22Rv1 (cell line): Measurements from ENCODE around the gene STX10.
A peak's percentile ranks its signal among the peaks of the same experiment; 100 is the strongest.
"Not testable (repeated sequence)": the region's sequence is repeated elsewhere in the genome, so short reads cannot be mapped to it uniquely, and the experiment has no call there.

Experiments
- H3K27ac ChIP-seq: fragments of 450-650 bp; 2 replicates; pipeline ENCODE4 v1.5.1; 2017
- ZFX ChIP-seq: fragments of 450-650 bp; IDR thresholded peaks from 2 replicates; pipeline ENCODE4 v1.6.1; 2017; ENCODE audit warnings: antibody characterized with exemption, borderline replicate concordance
- TF ChIP-seq, protein P1 (sequence below): fragments of 450-650 bp; IDR thresholded peaks from 2 replicates; pipeline ENCODE4 v1.5.1; 2017; ENCODE audit warnings: mild to moderate bottlenecking

The STX10 gene

DNA sequence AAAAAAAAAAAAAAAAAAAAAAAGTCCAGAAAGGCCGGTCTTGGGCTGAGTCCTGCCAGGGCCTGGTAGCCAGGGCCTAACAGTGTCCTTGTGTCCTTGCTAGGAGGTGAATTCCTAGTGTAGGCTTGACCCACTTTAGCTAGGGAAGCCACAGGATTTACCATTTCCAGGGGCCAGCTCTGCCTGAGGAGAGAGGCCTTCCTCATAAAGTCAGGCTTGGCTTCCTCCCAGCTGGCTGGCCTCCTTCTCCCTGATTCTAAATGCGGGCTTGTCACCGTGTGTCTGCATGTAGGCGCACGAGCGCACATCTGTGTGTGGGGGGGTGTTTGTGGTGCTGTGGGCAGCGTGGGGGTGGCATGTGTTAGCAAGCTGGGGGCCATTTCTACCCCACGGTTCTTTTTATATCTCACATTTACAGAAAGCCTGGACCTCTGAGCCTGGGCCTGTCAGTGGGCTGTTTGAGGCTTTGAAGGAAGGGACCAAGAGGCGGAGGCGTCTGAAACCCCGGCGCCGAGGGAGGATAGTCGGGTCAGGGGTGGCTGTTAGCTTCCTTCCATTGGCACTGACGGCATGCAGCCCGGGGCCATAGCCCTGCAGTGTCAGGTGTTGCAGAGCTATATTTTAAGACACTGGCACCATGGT is 31.7 kb upstream of the STX10 start:
- peak overlapping the region; percentile 43 for H3K27ac ChIP-seq
- TF ChIP-seq, protein P1, sequence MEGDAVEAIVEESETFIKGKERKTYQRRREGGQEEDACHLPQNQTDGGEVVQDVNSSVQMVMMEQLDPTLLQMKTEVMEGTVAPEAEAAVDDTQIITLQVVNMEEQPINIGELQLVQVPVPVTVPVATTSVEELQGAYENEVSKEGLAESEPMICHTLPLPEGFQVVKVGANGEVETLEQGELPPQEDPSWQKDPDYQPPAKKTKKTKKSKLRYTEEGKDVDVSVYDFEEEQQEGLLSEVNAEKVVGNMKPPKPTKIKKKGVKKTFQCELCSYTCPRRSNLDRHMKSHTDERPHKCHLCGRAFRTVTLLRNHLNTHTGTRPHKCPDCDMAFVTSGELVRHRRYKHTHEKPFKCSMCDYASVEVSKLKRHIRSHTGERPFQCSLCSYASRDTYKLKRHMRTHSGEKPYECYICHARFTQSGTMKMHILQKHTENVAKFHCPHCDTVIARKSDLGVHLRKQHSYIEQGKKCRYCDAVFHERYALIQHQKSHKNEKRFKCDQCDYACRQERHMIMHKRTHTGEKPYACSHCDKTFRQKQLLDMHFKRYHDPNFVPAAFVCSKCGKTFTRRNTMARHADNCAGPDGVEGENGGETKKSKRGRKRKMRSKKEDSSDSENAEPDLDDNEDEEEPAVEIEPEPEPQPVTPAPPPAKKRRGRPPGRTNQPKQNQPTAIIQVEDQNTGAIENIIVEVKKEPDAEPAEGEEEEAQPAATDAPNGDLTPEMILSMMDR: no peak
- TF ChIP-seq ZFX: no peak

GRCh38 chr19:13178291-13178690 is 28.1 kb upstream of the STX10 start:
- H3K27ac ChIP-seq: not testable (repeated sequence)

DNA sequence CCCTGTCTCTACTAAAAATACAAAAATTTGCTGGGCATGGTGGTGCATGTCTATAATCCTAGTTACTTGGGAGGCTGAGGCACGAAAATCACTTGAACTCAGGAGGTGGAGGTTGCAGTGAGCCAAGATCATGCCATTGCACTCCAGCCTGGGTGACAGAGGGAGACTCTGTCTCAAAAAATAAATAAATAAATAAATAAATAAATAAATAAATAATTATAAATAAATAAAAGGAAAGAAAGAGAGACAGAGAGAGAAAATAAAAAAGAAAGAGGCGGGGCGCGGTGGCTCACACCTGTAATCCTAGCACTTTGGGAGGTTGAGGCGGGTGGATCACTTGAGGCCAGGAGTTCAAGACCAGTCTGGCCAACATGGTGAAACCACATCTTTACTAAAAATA is 27.4 kb upstream of the STX10 start:
- H3K27ac ChIP-seq: not testable (repeated sequence)

- no peak overlapping the region for H3K27ac ChIP-seq
- TF ChIP-seq, protein P1: no peak
- no peak for TF ChIP-seq ZFX
Observed at GRCh38 chr19:13176345-13176744, 26.2 kb upstream of the STX10 start.

GRCh38 chr19:13173139-13173737 is 23.1 kb upstream of the STX10 start:
- no peak overlapping the region for H3K27ac ChIP-seq
- TF ChIP-seq ZFX: no peak
- TF ChIP-seq, protein P1: no peak

- no peak overlapping the region for H3K27ac ChIP-seq
Observed at GRCh38 chr19:13172346-13173138, 22.4 kb upstream of the STX10 start.

DNA sequence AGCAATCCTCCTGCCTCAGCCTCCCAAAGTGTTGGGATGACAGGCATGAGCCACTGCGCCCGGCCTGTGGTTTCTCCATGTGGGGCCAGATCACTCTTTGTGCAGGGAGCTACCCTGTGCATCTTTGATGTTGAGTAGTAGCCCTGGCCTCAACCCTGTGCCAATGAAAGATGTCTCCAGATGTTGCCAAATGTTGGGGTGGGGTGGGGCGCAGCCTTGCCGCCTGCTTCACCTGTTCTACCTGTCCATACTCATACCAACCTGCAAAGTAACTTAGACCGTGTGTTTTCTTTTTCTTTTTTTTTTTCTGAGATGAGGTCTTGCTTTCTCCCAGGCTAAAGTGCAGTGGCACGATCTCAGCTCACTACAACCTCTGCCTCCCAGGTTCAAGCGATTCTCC is 21.0 kb upstream of the STX10 start:
- TF ChIP-seq, protein P1: no peak
- TF ChIP-seq ZFX: no peak
- no peak overlapping the region for H3K27ac ChIP-seq

More at GRCh38 chr19:13172346-13173138, 22.4 kb upstream of the STX10 start:
- no peak for TF ChIP-seq ZFX
- TF ChIP-seq, protein P1: no peak

DNA sequence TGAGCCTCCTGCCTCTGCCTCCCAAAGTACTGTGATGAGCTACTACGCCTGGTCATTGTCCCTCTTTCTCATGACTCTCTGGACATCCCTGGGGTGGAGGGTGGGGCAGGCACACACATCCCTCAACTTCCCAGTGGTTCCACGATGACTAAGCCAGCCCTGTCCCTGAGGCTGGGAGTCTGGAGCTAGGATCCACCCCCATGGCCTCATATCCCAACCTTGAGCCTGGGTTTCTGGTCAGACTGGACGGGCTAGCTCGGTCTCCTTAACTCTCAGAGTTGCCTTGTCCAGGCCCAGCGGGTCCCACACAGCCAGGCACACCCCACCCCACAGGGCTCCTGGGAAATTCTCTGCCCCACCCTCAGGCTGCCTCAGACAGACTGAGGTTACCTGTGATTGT is 19.6 kb upstream of the STX10 start:
- TF ChIP-seq, protein P1: no peak
- TF ChIP-seq ZFX: no peak
- H3K27ac ChIP-seq: peak overlapping the region; percentile 20; the same call in 1 of the 2 replicates

DNA sequence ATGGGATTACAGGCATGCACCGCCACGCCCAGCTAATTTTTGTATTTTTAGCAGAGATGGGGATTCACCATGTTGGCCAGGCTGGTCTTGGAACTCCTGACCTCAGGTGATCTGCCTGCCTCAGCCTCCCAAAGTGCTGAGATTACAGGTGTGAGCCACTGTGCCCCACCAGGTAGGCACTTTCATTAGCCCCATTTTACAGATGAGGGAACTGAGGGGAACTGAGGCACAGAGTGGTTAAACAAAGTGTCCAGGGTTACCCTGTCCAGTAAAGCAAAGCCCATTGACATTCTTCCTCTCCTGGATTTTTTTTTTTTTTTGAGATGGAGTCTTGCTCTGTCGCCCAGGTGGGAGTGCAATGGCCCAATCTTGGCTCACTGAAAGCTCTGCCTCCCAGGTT is 16.0 kb upstream of the STX10 start:
- H3K27ac ChIP-seq: not testable (repeated sequence)
